ENCODE measurements around the gene PTMA. TPM values are rescaled to one million over a fixed set of nuclear protein-coding genes. Genes with fewer than 3 reads are reported as not detected.

PTMA gene
- total and polyA plus RNA-seq, 2 of the 4 experiments (the other 2 are of a cell fraction), result 380 to 742 TPM

- no peak overlapping the region for H2BK5ac ChIP-seq (ENCODE audit: low read depth, low read length, poor library complexity, severe bottlenecking)
- POLR2A ChIA-PET (ENCODE audit: unreplicated experiment), result no interaction called here
- H3K27me3 ChIP-seq (ENCODE audit: control insufficient read depth, insufficient read depth, low read length), result no peaks in the 10 kb centered on the region
- intact Hi-C loops (cut with micrococcal nuclease) (no loop called here), in situ Hi-C loops (cut with MboI; ENCODE audit: low sequenced_read_pairs) (no loop called here), dilution Hi-C loops (cut with HindIII; ENCODE audit: low sequenced_read_pairs, unreplicated experiment) (no loop called here)
- H3K56ac ChIP-seq (ENCODE audit: extremely low read depth, insufficient read depth, low read length), result no peak overlapping the region
- H2AK9ac ChIP-seq (replicated peaks; ENCODE audit: low read depth, low read length, poor library complexity), result no peak overlapping the region
- no peaks in the 10 kb centered on the region for H4K20me1 ChIP-seq (ENCODE audit: insufficient read depth, low read length)
- WGBS, 2 experiments (ENCODE audit: extremely low coverage in 2 of 2, insufficient read length in 1 of 2), result no CpG with 5 or more reads among the region's 2 CpGs
- H2AK5ac ChIP-seq (ENCODE audit: low read depth, low read length), result no peak overlapping the region
- ATAC-seq (ENCODE audit: low read depth) (0 out of 2 replicates have a peak, but pooled peaks have one; percentile 29), DNase-seq (no peak)
- no peak overlapping the region for H2BK20ac ChIP-seq (ENCODE audit: low read depth, low read length)
- no peak overlapping the region for H3K27ac ChIP-seq (ENCODE audit: insufficient read depth, low read length)
- H3K9me3 ChIP-seq (ENCODE audit: control insufficient read depth, insufficient read depth, low read length), result no peaks in the 10 kb centered on the region
- no peak overlapping the region for H2BK15ac ChIP-seq (ENCODE audit: low read depth, low read length)
- no peak overlapping the region for H3K4me2 ChIP-seq (ENCODE audit: low read depth, low read length)
- H3K9me1 ChIP-seq (ENCODE audit: insufficient read depth, low read length), result no peaks in the 10 kb centered on the region
- H4K91ac ChIP-seq (ENCODE audit: insufficient read depth, low read depth, low read length), result no peak overlapping the region
- no peaks in the 10 kb centered on the region for H3K4me1 ChIP-seq (ENCODE audit: control insufficient read depth, insufficient read depth, low read length)
- TF ChIP-seq, protein P1, sequence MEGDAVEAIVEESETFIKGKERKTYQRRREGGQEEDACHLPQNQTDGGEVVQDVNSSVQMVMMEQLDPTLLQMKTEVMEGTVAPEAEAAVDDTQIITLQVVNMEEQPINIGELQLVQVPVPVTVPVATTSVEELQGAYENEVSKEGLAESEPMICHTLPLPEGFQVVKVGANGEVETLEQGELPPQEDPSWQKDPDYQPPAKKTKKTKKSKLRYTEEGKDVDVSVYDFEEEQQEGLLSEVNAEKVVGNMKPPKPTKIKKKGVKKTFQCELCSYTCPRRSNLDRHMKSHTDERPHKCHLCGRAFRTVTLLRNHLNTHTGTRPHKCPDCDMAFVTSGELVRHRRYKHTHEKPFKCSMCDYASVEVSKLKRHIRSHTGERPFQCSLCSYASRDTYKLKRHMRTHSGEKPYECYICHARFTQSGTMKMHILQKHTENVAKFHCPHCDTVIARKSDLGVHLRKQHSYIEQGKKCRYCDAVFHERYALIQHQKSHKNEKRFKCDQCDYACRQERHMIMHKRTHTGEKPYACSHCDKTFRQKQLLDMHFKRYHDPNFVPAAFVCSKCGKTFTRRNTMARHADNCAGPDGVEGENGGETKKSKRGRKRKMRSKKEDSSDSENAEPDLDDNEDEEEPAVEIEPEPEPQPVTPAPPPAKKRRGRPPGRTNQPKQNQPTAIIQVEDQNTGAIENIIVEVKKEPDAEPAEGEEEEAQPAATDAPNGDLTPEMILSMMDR (conservative IDR thresholded peaks at IDR 0.05; ENCODE audit: low read depth, low read length), result no peak
- TF ChIP-seq CHD1 (IDR thresholded peaks at IDR 0.05; ENCODE audit: low read depth, low read length), result no peak
- TF ChIP-seq RCOR1 (IDR thresholded peaks at IDR 0.05; ENCODE audit: insufficient replicate concordance, low read length), result no peak
- TF ChIP-seq BHLHE40 (IDR thresholded peaks at IDR 0.05; ENCODE audit: low read depth, low read length), result no peak
- TF ChIP-seq RAD21 (IDR thresholded peaks at IDR 0.05; ENCODE audit: low read length), result no peak
- no peak for TF ChIP-seq SMC3 (IDR thresholded peaks at IDR 0.05; ENCODE audit: low read depth, low read length)
- no peak for TF ChIP-seq MXI1 (IDR thresholded peaks at IDR 0.05; ENCODE audit: borderline replicate concordance, low read depth, low read length)
- TF ChIP-seq CEBPB (IDR thresholded peaks at IDR 0.05; ENCODE audit: low read depth, low read length), result no peak
- TF ChIP-seq FOS (IDR thresholded peaks at IDR 0.05; ENCODE audit: low read depth, low read length), result no peak
- H3K4me3 ChIP-seq (ENCODE audit: insufficient read depth, low read depth, low read length), result no peak overlapping the region
- BruUV-seq (replicated peaks), result no TSS peak
- H3K4ac ChIP-seq (ENCODE audit: low read depth, low read length), result no peak overlapping the region
- peaks cover 0 to 3% of the 10 kb centered on the region in 2 experiments; a peak in 1 of 4 replicates for H3K79me1 ChIP-seq (ENCODE audit: low read depth in 1 of 2, low read length in 2 of 2)
- H2AFZ ChIP-seq (replicated peaks; ENCODE audit: low read length, poor library complexity), result no peak overlapping the region
- H4K8ac ChIP-seq (ENCODE audit: low read depth in 2 of 2, low read length in 2 of 2), result no peak overlapping the region
- H3K9ac ChIP-seq (ENCODE audit: low read depth, low read length), result no peak overlapping the region
- H3K14ac ChIP-seq (replicated peaks; ENCODE audit: low read depth, low read length), result no peak overlapping the region
- CTCF ChIA-PET, result no interaction called here
- H2BK120ac ChIP-seq (ENCODE audit: low read depth, low read length), result no peak overlapping the region
- H3K36me3 ChIP-seq (ENCODE audit: control insufficient read depth, insufficient read depth, low read length), result no peaks in the 10 kb centered on the region
- no peak overlapping the region for H3K18ac ChIP-seq (ENCODE audit: low read depth, low read length)
- H4K5ac ChIP-seq (ENCODE audit: low read depth, low read length), result no peak overlapping the region
- no peak overlapping the region for H3K23ac ChIP-seq (ENCODE audit: low read depth, low read length)
These were observed 43.7 kb downstream of the PTMA start for GRCh38 chr2:231752061-231752460.

All from IMR-90 (cell line).